Endodermal cell (in vitro differentiated cells): Measurements from ENCODE around the gene CHMP1A. TPM values are rescaled to one million over a fixed set of nuclear protein-coding genes. Genes with fewer than 3 reads are reported as not detected.

Experiments
- DNase-seq: peaks from one replicate; pipeline ENCODE4 v3.0.0-alpha.2; 2017
- H3K27ac ChIP-seq: 2 replicates; pipeline ENCODE4 v1.5.1; 2013; ENCODE audit warnings: mild to moderate bottlenecking, low read depth, low read length, moderate library complexity
- H3K27me3 ChIP-seq: 2 replicates; pipeline ENCODE4 v1.6.1; 2013; ENCODE audit warnings: mild to moderate bottlenecking, low read length, moderate library complexity; ENCODE audit not compliant: insufficient read depth, control insufficient read depth, poor library complexity, severe bottlenecking
- H3K36me3 ChIP-seq: 2 replicates; pipeline ENCODE4 v1.7.0; 2013; ENCODE audit warnings: mild to moderate bottlenecking, low read length, moderate library complexity; ENCODE audit not compliant: control insufficient read depth, insufficient read depth
- H3K4me1 ChIP-seq: one replicate; pipeline ENCODE4 v1.7.0; 2013; ENCODE audit warnings: low read length; ENCODE audit not compliant: control insufficient read depth, insufficient read depth
- H3K4me3 ChIP-seq: 2 replicates; pipeline ENCODE4 v1.5.1; 2013; ENCODE audit warnings: mild to moderate bottlenecking, low read length, moderate library complexity
- H3K9ac ChIP-seq: 2 replicates; pipeline ENCODE4 v1.6.1; 2013; ENCODE audit warnings: mild to moderate bottlenecking, low read length, moderate library complexity; ENCODE audit not compliant: poor library complexity, severe bottlenecking; ENCODE audit errors: extremely low read depth
- H3K9me3 ChIP-seq: 2 replicates; pipeline ENCODE4 v1.6.1; 2013; ENCODE audit warnings: mild to moderate bottlenecking, low read length, moderate library complexity; ENCODE audit not compliant: control insufficient read depth
- H3K27ac Mint-ChIP-seq: 2 replicates; pipeline ENCODE4 v1.8.0; 2020; ENCODE audit warnings: mixed read lengths
- H3K27me3 Mint-ChIP-seq: 2 replicates; pipeline ENCODE4 v1.8.0; 2021; ENCODE audit warnings: mild to moderate bottlenecking, mixed read lengths; ENCODE audit not compliant: insufficient read depth
- H3K36me3 Mint-ChIP-seq: 2 replicates; pipeline ENCODE4 v1.8.0; 2020; ENCODE audit warnings: low read depth, mixed read lengths
- H3K4me1 Mint-ChIP-seq: 2 replicates; pipeline ENCODE4 v1.8.0; 2020; ENCODE audit warnings: mixed read lengths
- H3K4me3 Mint-ChIP-seq: 2 replicates; pipeline ENCODE4 v1.8.0; 2020; ENCODE audit warnings: mild to moderate bottlenecking, moderate library complexity, mixed read lengths
- H3K9me3 Mint-ChIP-seq: 2 replicates; pipeline ENCODE4 v1.8.0; 2020; ENCODE audit warnings: mild to moderate bottlenecking, mixed read lengths
- WGBS, 2 experiments: methylation state at CpG; one replicate each; pipeline versions ENCODE4 v1.1.5 to v1.1.7; 2013; ENCODE audit warnings: missing lambda C conversion rate in 2 of 2, mixed read lengths in 1 of 2; ENCODE audit not compliant: insufficient coverage in 1 of 2, insufficient read length in 1 of 2; 5-methylcytosine and 5-hydroxymethylcytosine counted together
- total RNA-seq, 2 donors: library from RNA; stranded (reverse); fragmentation: NEBNext Ultra II Directional in 1 of 2; extraction: Animal tissue kit (Norgen Biotek cat#: 25700) in 1 of 2; gene quantifications; 2 replicates in 1 of 2; 3 replicates in 1 of 2; pipeline ENCODE4 v1.2.1, GENCODE V29; 2021
- TF ChIP-seq, protein P1 (sequence below): fragments of 200-600 bp; sonication (generic); conservative IDR thresholded peaks from 2 replicates; pipeline ENCODE4 v1.5.0; 2021; ENCODE audit warnings: antibody characterized with exemption, mild to moderate bottlenecking

CHMP1A gene
- total RNA-seq, 2 donors from 2014 or later = 104 to 106 TPM

DNA sequence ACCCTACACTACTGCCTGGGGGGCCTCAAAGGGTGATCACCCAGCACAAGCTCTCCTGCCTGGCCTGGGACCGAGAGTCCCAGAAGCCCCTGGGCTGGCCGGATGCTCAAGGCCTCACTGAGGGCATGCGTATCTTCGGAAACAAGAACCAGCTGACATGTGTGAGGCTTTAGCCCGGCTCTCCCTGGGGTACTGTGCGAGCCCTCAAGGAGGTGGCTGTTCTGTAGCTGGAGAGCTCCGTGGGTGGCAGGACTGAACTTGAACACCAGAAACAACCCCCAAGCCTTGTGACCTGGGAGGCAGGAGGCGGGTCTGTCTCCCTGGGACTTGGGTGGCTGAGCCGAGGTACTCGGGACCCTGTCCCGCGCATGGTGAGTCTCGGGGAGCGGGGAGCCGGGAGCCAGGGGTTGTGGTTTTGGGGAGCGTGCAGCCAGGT lies 37.1 kb downstream of the CHMP1A start:
- Histone ChIP-seq H3K9me3 (no peaks in the 10 kb centered on the region), H3K9ac (no peak overlapping the region), H3K27me3 (no peaks in the 10 kb centered on the region), H3K36me3 (no peaks in the 10 kb centered on the region), H3K4me3 (no peak overlapping the region), H3K4me1 (no peaks in the 10 kb centered on the region), H3K27ac (no peak overlapping the region)
- H3K27ac Mint-ChIP-seq = no peak overlapping the region
- DNase-seq = no peak
- H3K27me3 Mint-ChIP-seq = peaks cover 24% of the 10 kb centered on the region
- WGBS, 2 experiments = 88 to 91% methylated on average over 14 to 16 of the region's 16 CpGs
- no peak overlapping the region for H3K4me3 Mint-ChIP-seq
- peaks cover 4% of the 10 kb centered on the region for H3K4me1 Mint-ChIP-seq
- TF ChIP-seq, protein P1, sequence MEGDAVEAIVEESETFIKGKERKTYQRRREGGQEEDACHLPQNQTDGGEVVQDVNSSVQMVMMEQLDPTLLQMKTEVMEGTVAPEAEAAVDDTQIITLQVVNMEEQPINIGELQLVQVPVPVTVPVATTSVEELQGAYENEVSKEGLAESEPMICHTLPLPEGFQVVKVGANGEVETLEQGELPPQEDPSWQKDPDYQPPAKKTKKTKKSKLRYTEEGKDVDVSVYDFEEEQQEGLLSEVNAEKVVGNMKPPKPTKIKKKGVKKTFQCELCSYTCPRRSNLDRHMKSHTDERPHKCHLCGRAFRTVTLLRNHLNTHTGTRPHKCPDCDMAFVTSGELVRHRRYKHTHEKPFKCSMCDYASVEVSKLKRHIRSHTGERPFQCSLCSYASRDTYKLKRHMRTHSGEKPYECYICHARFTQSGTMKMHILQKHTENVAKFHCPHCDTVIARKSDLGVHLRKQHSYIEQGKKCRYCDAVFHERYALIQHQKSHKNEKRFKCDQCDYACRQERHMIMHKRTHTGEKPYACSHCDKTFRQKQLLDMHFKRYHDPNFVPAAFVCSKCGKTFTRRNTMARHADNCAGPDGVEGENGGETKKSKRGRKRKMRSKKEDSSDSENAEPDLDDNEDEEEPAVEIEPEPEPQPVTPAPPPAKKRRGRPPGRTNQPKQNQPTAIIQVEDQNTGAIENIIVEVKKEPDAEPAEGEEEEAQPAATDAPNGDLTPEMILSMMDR = no peak
- no peaks in the 10 kb centered on the region for H3K36me3 Mint-ChIP-seq
- H3K9me3 Mint-ChIP-seq = peaks cover 2% of the 10 kb centered on the region

DNA sequence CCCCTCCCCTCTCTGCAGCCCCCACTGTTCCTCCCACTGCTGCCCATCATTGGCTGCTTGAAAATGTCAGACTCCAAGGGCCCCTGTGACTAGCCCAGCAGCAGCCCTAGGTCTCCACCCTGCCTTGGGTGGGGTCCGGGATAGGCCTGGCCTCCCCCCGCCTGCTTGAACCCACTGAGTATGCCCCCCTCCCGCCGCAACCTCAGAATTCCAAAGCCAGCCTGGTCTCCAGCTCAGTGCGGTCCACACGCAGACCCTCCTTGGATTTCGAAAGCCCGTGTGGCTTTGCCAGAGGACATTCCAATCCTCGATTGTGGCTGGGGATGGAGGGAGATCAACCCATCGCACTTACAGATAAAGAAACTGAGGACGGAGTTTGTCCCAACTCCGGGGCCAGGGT lies 37.7 kb downstream of the CHMP1A start:
- Histone ChIP-seq H3K4me3 (no peak overlapping the region), H3K4me1 (no peaks in the 10 kb centered on the region), H3K27me3 (no peaks in the 10 kb centered on the region), H3K9me3 (no peaks in the 10 kb centered on the region), H3K27ac (no peak overlapping the region), H3K9ac (no peak overlapping the region), H3K36me3 (no peaks in the 10 kb centered on the region)
- DNase-seq = no peak
- Mint-ChIP-seq H3K27me3 (peaks cover 20% of the 10 kb centered on the region), H3K4me3 (no peak overlapping the region), H3K27ac (no peak overlapping the region), H3K4me1 (no peaks in the 10 kb centered on the region), H3K9me3 (peaks cover 2% of the 10 kb centered on the region), H3K36me3 (no peaks in the 10 kb centered on the region)
- 68 to 84% methylated on average over 12 of the region's 12 CpGs for WGBS, 2 experiments
- TF ChIP-seq, protein P1 = no peak

- DNase-seq = no peak
- Histone ChIP-seq H3K36me3 (no peaks in the 10 kb centered on the region), H3K4me3 (no peak overlapping the region), H3K9ac (no peak overlapping the region), H3K9me3 (no peaks in the 10 kb centered on the region), H3K27me3 (no peaks in the 10 kb centered on the region), H3K4me1 (peaks cover 3% of the 10 kb centered on the region), H3K27ac (no peak overlapping the region)
- H3K4me3 Mint-ChIP-seq = no peak overlapping the region
- H3K27ac Mint-ChIP-seq = no peak overlapping the region
- H3K27me3 Mint-ChIP-seq = peaks cover 11% of the 10 kb centered on the region
- WGBS, 2 experiments = 85 to 95% methylated on average over 4 to 14 of the region's 16 CpGs
- H3K4me1 Mint-ChIP-seq = no peaks in the 10 kb centered on the region
- TF ChIP-seq, protein P1 = no peak
- peaks cover 2% of the 10 kb centered on the region for H3K9me3 Mint-ChIP-seq
- H3K36me3 Mint-ChIP-seq = no peaks in the 10 kb centered on the region
Observed at GRCh38 chr16:89618109-89618998, 39.2 kb downstream of the CHMP1A start.
